HG03521 (cell line): ENCODE data around the gene SLC27A1.
"Not testable (repeated sequence)": the region's sequence is repeated elsewhere in the genome, so short reads cannot be mapped to it uniquely, and the experiment has no call there.

Source experiments
- ATAC-seq: cut with Tn5 transposase; IDR thresholded peaks from one replicate; pipeline ENCODE4 v1.9.1; 2021; ENCODE audit warnings: mild to moderate bottlenecking, moderate library complexity; ENCODE audit not compliant: unreplicated experiment

SLC27A1 gene

DNA sequence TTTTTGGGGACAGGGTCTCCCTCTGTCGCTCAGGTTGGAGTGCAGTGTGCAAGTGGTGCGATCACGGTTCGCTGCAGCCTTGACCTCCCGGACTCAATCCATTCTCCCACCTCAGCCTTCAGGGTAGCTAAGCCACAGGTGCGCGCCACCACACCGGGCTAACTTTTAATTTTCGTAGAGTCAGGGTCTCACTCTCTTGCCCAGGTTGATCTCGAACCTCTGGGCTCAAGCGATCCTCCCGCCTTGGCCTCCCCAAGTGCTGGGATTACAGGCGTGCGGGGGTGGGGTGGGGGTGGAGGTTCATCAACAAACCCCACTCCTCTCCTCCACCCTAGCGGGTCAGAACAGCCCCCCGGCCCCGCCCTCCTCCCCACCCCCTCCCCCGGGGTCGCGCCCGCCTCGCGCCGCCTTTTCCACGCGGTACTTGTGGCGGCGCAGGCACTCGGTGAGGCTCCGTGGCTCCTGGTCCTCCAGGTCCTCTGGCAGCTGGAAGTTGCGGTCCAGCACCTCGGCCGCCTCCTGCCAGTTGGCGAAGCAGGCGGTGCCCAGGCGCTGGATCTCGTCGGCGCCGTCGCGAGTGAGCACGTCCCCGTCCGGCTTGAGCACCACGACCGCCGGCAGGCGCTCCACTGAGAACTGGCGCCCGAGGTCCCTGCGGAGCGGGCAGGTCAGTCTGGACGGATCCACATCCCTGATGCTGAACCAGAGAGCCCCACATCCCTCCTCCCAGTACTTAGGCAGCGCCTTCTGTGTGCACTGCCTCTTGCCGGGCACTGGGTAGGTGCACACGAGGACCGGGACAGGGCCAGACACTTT lies 14.8 kb upstream of the SLC27A1 start:
- ATAC-seq: no peak

GRCh38 chr19:17456127-17456526 lies 14.2 kb upstream of the SLC27A1 start:
- no peak for ATAC-seq

GRCh38 chr19:17457616-17458015 lies 12.7 kb upstream of the SLC27A1 start:
- no peak for ATAC-seq

GRCh38 chr19:17458970-17459369 lies 11.4 kb upstream of the SLC27A1 start:
- ATAC-seq: no peak

DNA sequence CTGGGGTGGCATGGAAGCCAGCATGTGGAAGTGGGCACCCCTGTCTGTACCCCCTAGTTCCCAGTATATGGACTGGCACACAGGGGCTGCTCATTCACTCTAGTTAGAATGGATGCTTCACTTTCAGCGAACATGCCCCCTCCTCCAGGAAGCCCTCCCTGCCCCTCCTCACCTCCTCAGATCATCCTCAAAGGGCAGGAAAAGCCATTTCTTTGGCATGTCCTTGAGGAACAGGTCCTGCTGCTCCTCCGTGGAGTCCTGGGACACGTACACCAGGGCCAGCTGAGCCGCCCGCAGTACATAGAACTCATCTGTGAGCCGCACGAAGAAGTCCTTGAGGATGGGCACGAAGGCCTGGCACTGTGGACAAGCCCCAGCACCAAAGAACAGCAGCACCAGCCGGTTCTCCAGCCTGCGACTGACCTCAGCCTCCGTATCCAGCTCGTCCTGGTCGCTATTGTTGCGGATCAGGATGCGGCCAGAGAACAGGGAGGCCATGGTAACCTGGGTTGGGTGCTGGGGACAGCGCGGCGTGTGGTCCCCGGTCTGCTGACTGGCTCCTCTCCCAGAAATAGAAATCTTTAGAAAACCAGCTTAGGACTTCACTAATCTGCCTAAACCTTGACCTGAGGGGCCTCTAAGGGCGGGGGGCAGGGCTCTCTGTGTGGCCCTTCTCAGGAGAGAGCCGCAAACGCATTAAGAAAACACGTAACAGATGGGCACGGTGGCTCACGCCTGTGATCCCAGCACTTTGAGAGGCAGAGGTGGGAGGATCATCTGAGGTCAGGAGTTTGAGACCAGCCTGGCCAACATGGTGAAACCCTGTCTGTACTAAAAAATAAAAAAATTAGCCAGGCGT lies 9.7 kb upstream of the SLC27A1 start, which contains the start of gene NXNL1:
TSS of gene NXNL1 (minus strand) at position 555 of the 859 bp plus-strand sequence. CDS start at position 498, 57 bp downstream.
- ATAC-seq: no peak

DNA sequence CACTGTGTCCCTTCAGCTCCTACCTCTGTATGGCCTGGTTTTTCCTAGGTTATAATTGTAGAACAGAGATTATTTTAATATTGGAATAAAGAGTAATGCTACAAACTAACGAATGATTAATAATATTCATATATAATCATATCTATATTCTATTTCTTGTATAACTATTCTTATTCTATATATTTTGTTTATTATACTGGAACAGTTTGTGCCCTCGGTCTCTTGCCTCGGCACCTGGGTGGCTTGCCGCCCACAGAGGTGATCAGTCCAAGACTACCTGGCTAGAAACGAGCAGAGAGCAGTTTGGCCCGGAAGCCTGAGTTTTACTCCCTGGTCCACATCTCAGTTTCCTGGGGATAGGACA lies 3.9 kb upstream of the SLC27A1 start:
- no peak for ATAC-seq

DNA sequence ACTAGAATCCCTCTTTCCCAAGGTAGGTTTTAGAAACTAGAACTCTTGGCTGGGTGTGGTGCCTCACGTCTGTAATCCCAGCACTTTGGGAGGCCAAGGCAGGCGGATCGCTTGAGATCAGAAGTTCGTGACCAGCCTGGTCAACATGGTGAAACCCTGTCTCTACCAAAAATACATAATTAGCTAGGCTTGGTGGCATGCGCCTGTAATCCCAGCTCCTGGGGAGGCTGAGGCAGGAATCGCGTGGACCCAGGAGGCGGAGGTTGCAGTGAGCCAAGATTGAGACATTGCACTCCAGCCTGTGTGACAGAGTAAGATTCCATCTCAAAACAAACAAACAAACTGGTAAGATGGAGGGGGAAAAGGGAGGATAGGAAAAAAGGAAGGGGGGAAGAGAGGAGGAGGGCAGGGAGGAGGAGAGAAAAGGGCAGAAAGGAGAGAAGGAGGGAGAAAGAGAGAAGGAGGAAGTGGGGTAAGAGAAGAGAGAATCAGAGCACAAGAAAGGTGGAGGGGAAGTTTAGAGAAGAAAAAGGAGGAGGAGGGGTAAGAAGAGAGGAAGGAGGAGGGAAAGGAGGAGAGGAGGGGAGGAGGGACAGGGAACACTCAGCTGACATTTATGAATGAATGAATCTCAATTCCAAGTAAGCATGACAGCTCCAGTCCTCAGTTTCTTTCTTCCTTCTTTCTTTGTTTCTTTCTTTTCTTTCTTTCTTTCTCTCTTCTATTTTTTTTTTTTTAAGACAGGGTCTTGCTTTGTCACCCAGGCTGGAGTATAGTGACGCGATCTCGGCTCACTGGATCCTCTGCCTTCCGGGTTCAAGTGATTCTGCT lies 2.6 kb upstream of the SLC27A1 start:
- no peak for ATAC-seq

DNA sequence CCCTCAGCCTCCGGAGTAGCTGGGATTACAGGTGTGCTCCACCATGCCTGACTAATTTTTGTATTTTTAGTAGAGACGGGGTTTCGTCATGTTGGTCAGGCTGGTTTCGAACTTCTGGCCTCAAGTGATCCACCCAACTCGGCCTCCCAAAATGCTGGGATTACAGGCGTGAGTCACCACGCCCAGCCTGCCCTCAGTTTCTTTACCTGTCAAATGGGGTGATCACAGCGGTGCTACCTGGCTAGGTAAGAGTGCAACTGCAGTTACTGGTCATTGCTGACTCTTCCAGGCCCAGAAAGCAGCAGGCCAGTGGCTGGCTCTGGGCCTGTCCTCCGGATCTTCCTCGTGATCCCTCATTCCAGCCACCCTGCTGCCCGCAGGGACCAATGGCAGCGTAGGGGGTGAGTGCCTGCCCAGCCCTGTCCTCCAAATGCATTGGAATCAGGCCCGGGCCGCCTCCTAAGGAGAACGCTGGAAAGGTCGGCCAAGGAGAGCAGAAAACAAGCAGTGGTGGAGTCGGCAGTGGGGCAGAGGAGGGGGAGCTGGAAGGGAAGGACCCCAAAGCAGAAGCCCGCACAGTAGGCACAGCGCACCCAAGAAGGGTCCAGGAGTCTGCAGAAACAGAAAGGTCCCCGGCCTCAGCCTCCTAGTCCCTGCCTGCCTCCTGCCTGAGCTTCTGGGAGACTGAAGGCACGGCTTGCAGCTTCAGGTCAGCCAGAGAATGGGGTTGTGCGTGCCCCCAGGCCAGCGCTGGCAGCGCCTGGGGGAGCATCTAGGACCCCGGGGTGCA lies 1.8 kb upstream of the SLC27A1 start:
- no peak for ATAC-seq

- no peak for ATAC-seq
Measured at GRCh38 chr19:17469092-17469480, 1.2 kb upstream of the SLC27A1 start.

DNA sequence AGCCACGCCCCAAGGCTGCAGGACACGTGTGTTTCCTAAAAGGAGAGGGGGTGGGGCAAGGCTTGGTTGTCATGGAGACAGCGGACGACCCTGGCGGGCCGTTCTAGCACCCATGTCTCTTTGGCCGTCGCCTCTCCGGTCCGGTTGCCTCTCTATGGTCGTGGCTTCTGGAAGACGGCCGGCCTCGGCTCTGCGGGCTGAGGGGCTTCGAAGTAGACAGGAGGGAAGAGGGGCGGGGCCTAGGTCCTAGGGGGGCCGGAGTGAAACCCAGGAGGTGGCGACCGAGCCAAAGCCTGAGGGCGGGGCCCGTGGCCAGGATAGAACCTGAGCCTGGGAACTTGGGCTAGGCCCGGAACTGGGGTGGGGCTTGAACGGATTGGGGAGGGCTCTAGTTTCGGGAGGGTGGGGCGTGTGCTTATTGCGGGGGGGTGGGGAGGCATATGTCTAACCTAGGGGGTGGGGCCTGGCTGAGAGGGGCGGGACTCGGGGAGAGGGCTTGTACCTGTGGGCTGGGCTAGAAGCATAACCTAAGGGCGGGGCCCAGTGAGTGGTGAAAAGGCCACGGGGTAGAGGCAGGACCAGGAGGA lies 750 bp upstream of the SLC27A1 start:
- ATAC-seq: peak; percentile 47

DNA sequence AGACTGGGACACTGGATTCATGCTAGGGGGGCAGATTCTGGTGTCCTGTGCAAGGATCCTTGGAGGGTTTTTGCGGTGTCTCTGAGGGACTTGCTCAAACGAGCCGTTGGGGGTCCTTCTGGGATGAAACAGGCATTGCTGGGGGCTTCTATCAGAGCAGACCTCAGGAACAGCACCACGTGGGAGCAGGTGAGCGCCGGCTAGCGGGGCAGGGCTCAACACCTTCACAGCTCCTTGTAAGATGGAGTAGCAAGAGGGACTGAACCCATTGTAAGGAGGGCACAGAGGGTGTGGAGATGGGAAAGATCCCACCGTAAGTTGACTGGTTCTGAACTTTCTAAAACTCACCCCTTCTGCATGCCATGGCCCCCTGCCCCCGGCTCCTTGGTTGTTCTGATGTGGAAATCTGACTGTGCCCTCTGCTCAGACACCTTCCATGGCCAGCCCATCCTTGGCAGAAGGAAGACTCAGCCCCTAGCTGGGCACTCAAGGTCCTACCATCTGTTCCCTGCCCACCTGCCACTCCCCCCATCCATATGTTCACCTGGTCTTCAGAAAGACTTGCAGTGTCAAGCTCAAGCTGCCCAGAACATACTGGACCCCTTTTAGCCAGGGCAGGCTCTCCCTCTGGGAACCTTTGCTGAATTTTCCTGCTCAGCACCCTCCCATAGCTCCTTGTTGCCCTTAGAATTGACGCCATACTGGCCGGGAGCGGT lies 1.2 kb downstream of the SLC27A1 start:
- ATAC-seq: no peak

DNA sequence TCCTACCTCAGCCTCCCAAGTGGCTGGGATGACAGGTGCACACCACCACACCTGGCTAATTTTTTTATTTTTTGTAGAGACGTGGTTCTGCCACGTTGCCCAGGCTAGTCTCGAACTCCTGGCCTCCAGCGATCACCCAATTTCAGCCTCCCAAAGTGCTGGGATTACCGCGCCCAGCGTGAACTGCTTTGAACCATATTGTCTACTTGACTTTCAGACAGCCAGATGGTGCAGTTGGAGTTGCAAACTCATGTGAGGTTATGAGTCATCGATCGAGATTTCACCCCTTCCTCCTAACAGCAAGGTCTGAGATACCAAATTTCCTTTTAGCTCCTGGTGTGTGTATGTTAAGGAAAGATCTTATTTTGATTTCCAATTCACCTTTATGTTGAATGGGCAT lies 2.7 kb downstream of the SLC27A1 start:
- no peak for ATAC-seq

GRCh38 chr19:17475011-17475540 lies 4.8 kb downstream of the SLC27A1 start:
- ATAC-seq: not testable (repeated sequence)

- no peak for ATAC-seq
Measured at GRCh38 chr19:17475541-17476115, 5.3 kb downstream of the SLC27A1 start.

GRCh38 chr19:17479325-17479791 lies 9.0 kb downstream of the SLC27A1 start:
- ATAC-seq: no peak

DNA sequence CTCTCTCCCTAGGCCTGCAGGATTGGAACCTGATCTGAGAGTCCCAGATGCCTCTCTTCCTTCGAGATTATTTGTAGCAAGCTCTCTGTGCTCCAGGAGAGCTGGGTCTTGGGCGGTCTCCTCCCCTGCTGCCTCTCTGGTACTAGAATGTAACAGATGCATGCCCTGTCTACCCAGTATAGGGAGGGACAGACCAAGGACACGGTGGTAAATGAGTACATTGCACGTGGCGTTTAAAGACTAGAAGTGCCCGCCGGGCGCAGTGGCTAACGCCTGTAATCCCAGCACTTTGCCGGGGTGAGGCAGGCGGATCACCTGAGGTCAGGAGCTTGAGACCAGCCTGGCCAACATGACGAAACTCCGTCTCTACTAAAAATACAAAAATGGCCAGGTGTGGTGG lies 11.7 kb downstream of the SLC27A1 start:
- ATAC-seq: no peak

- ATAC-seq: no peak
Measured at GRCh38 chr19:17482877-17483604, 12.7 kb downstream of the SLC27A1 start.

GRCh38 chr19:17483605-17484002 lies 13.3 kb downstream of the SLC27A1 start:
- ATAC-seq: no peak
